WTC11 (cell line): Measurements from ENCODE around the gene SPR. TPM values are rescaled to one million over a fixed set of nuclear protein-coding genes. Genes with fewer than 3 reads are reported as not detected.

ENCODE experiments used
- ATAC-seq: fragments of 200-7000 bp; cut with Tn5 transposase; 2 replicates; pipeline ENCODE4 v1.10.0; 2021; ENCODE audit warnings: mild to moderate bottlenecking, moderate library complexity
- CTCF ChIA-PET: fragments of 300-600 bp; sonication (Branson Sonifier 250); formaldehyde crosslinking; loops from one replicate; lab custom pipeline; 2021; ENCODE audit warnings: antibody characterized with exemption; lab: Charles Lee
- POLR2A ChIA-PET: fragments of 350-600 bp; sonication (Branson Sonifier 250); formaldehyde crosslinking; loops from one replicate; lab custom pipeline; 2021; ENCODE audit warnings: antibody characterized with exemption; lab: Charles Lee
- DNase-seq: peaks from one replicate; pipeline ENCODE4 v3.0.0; 2021; ENCODE audit warnings: low spot score
- H3K27ac Mint-ChIP-seq: 2 replicates; pipeline ENCODE4 v1.8.0; 2021; ENCODE audit warnings: mixed read lengths
- H3K27me3 Mint-ChIP-seq: 2 replicates; pipeline ENCODE4 v1.8.0; 2021; ENCODE audit warnings: low read depth, mild to moderate bottlenecking, moderate library complexity, mixed read lengths
- H3K36me3 Mint-ChIP-seq: 2 replicates; pipeline ENCODE4 v1.8.0; 2021; ENCODE audit warnings: mixed read lengths
- H3K4me1 Mint-ChIP-seq: 2 replicates; pipeline ENCODE4 v1.8.0; 2022; ENCODE audit warnings: mixed read lengths
- H3K4me3 Mint-ChIP-seq: 2 replicates; pipeline ENCODE4 v1.8.0; 2021; ENCODE audit warnings: mild to moderate bottlenecking, moderate library complexity, mixed read lengths
- H3K9me3 Mint-ChIP-seq: 2 replicates; pipeline ENCODE4 v1.8.0; 2021; ENCODE audit warnings: mixed read lengths
- CREB1 ChIP-seq: sonication (generic); formaldehyde crosslinking; IDR thresholded peaks from 2 replicates; pipeline ENCODE4 v1.8.0; 2023; ENCODE audit warnings: mild to moderate bottlenecking, missing genetic modification reagents
- E2F1 ChIP-seq: sonication (generic); formaldehyde crosslinking; IDR thresholded peaks from 2 replicates; pipeline ENCODE4 v1.8.0; 2022; ENCODE audit warnings: mild to moderate bottlenecking, missing genetic modification reagents
- FOXK1 ChIP-seq: sonication (generic); formaldehyde crosslinking; IDR thresholded peaks from 2 replicates; pipeline ENCODE4 v1.8.0; 2022; ENCODE audit warnings: mild to moderate bottlenecking, moderate library complexity, missing genetic modification reagents
- FOXP4 ChIP-seq: sonication (generic); formaldehyde crosslinking; IDR thresholded peaks from 2 replicates; pipeline ENCODE4 v1.8.0; 2022; ENCODE audit warnings: mild to moderate bottlenecking, missing genetic modification reagents
- HMGXB4 ChIP-seq: sonication (generic); formaldehyde crosslinking; IDR thresholded peaks from 2 replicates; pipeline ENCODE4 v1.8.1; 2023; ENCODE audit warnings: mild to moderate bottlenecking, moderate library complexity, missing genetic modification reagents
- JUN ChIP-seq: sonication (generic); formaldehyde crosslinking; IDR thresholded peaks from 2 replicates; pipeline ENCODE4 v1.8.0; 2023; ENCODE audit warnings: mild to moderate bottlenecking, missing genetic modification reagents
- NFATC4 ChIP-seq: fragments of 250-450 bp; sonication (Bioruptor Pico); IDR thresholded peaks from 2 replicates; pipeline ENCODE4 v1.9.0; 2021; ENCODE audit warnings: mild to moderate bottlenecking
- OVOL2 ChIP-seq: fragments of 250-450 bp; sonication (Bioruptor Pico); IDR thresholded peaks from 2 replicates; pipeline ENCODE4 v1.9.0; 2021; ENCODE audit warnings: mild to moderate bottlenecking, borderline replicate concordance
- PRDM15 ChIP-seq: sonication (generic); formaldehyde crosslinking; IDR thresholded peaks from 2 replicates; pipeline ENCODE4 v1.8.0; 2022; ENCODE audit warnings: missing genetic modification reagents
- RORB ChIP-seq: fragments of 250-450 bp; sonication (Bioruptor Pico); IDR thresholded peaks from 2 replicates; pipeline ENCODE4 v1.9.0; 2021; ENCODE audit warnings: mild to moderate bottlenecking
- SMAD3 ChIP-seq: sonication (generic); formaldehyde crosslinking; IDR thresholded peaks from 2 replicates; pipeline ENCODE4 v1.8.0; 2022; ENCODE audit warnings: missing genetic modification reagents, mild to moderate bottlenecking, borderline replicate concordance
- SMAD4 ChIP-seq: sonication (generic); formaldehyde crosslinking; IDR thresholded peaks from 2 replicates; pipeline ENCODE4 v1.8.0; 2022; ENCODE audit warnings: mild to moderate bottlenecking, missing genetic modification reagents
- TEAD4 ChIP-seq: sonication (generic); formaldehyde crosslinking; IDR thresholded peaks from 2 replicates; pipeline ENCODE4 v1.8.0; 2022; ENCODE audit warnings: mild to moderate bottlenecking, missing genetic modification reagents
- ZMAT4 ChIP-seq: fragments of 250-450 bp; sonication (Bioruptor Pico); IDR thresholded peaks from 2 replicates; pipeline ENCODE4 v1.9.0; 2021; ENCODE audit warnings: mild to moderate bottlenecking
- ZNF138 ChIP-seq: sonication (generic); formaldehyde crosslinking; conservative IDR thresholded peaks from 2 replicates; pipeline ENCODE4 v1.8.1; 2022; ENCODE audit warnings: mild to moderate bottlenecking, moderate library complexity, missing genetic modification reagents
- ZNF396 ChIP-seq: fragments of 250-450 bp; sonication (Bioruptor Pico); IDR thresholded peaks from 2 replicates; pipeline ENCODE4 v1.8.0; 2021; ENCODE audit warnings: mild to moderate bottlenecking, moderate library complexity, borderline replicate concordance
- ZNF416 ChIP-seq: fragments of 250-450 bp; sonication (Bioruptor Pico); IDR thresholded peaks from 2 replicates; pipeline ENCODE4 v1.9.0; 2021; ENCODE audit warnings: mild to moderate bottlenecking, inconsistent platforms
- ZNF512 ChIP-seq: sonication (generic); formaldehyde crosslinking; IDR thresholded peaks from 2 replicates; pipeline ENCODE4 v1.8.1; 2022; ENCODE audit warnings: missing genetic modification reagents, borderline replicate concordance
- ZNF532 ChIP-seq: fragments of 250-450 bp; sonication (Bioruptor Pico); IDR thresholded peaks from 2 replicates; pipeline ENCODE4 v1.9.0; 2021; ENCODE audit warnings: mild to moderate bottlenecking, borderline replicate concordance
- total RNA-seq: library from RNA; stranded (reverse); gene quantifications from 3 replicates; pipeline ENCODE4 v1.2.3, GENCODE V29; 2021

SPR gene
- total RNA-seq, 1 experiment from 2014 or later: 9.4 TPM

GRCh38 chr2:72840066-72840465, 47.1 kb upstream of the SPR start (continued):
- TF ChIP-seq RORB (no peak), ZNF532 (CRISPR knock-in tag) (no peak), TEAD4 (CRISPR knock-in tag) (no peak), ZNF416 (CRISPR knock-in tag) (no peak), ZNF138 (CRISPR knock-in tag) (no peak), FOXP4 (no peak), FOXK1 (CRISPR knock-in tag) (no peak)

GRCh38 chr2:72841462-72842125, 45.6 kb upstream of the SPR start:
- Mint-ChIP-seq H3K36me3 (no peaks in the 10 kb centered on the region), H3K27ac (no peak overlapping the region), H3K4me3 (no peak overlapping the region), H3K9me3 (no peaks in the 10 kb centered on the region), H3K4me1 (peaks cover 7% of the 10 kb centered on the region), H3K27me3 (no peaks in the 10 kb centered on the region)
- ATAC-seq: no peak
- CTCF ChIA-PET: interaction anchor here (1.2 to 2.8 kb wide), 3 partner anchors 22 to 46 kb away, joined by 3 to 9 read pairs (median 7); partner anchors contain the start of gene SPR
- POLR2A ChIA-PET: no interaction called here
- DNase-seq: no peak
- TF ChIP-seq NFATC4 (CRISPR knock-in tag): no peak
- TF ChIP-seq ZNF396 (CRISPR knock-in tag): no peak
- no peak for TF ChIP-seq PRDM15
- TF ChIP-seq SMAD4: no peak
- no peak for TF ChIP-seq E2F1 (CRISPR knock-in tag)
- no peak for TF ChIP-seq ZNF512
- no peak for TF ChIP-seq CREB1 (CRISPR knock-in tag)
- no peak for TF ChIP-seq OVOL2
- no peak for TF ChIP-seq ZMAT4 (CRISPR knock-in tag)
- TF ChIP-seq HMGXB4 (CRISPR knock-in tag): no peak
- no peak for TF ChIP-seq SMAD3 (CRISPR knock-in tag)
- no peak for TF ChIP-seq JUN (CRISPR knock-in tag)
- TF ChIP-seq TEAD4 (CRISPR knock-in tag): no peak
